Stimulated activated CD4-positive, alpha-beta T cell treated with anti-CD3 and anti-CD28 coated beads, TNF-alpha, amount 100 ng/mL, for 1 hour (primary cell): ENCODE measurements around the gene MAEA.

Source experiments
- DNase-seq, 3 donors: peaks; one replicate each; pipeline ENCODE4 v3.0.0-alpha.2; 2020; ENCODE audit warnings: low read depth in 3 of 3, low spot score in 1 of 3

MAEA gene

DNA sequence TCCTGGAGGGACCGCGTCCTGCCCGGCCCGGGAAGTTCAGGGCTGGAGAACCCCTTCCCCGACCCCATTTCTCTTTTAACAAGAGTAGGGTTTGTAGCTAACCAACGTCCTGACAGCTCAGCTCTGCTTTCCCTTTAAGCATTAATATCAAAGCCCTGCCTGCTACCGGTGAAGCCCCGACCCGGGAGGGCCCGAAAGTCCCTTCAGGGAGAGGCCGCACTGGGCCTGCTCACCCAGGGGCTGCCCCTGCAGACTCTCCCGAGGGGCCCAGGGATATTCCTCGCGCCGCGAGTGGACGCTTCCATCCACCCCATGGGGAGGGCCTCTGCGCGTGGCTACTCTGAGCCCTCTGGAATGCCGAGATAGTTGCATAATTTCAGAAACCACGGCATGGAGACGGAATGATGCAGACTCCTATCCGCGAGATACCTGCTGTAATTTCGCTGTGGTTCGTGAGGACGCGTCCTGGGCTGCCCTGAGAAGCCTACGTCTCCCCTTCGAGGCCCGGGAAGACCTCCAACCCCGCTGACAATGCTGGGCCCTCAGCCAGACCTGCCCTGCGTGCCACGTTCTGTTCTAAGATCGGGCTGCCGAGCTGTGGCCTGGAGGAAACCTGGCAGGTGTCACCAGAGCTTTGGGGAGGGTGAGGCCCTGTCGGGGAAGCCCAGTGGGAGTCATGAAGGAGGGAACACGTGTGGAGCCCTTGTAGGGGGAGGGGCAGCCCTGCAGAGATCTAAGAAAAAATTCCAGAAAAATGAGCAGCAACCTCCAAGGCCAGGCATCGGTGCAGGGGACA lies 39.8 kb upstream of the MAEA start:
- DNase-seq, result peak in 1 of 3 donors; percentile 15

DNA sequence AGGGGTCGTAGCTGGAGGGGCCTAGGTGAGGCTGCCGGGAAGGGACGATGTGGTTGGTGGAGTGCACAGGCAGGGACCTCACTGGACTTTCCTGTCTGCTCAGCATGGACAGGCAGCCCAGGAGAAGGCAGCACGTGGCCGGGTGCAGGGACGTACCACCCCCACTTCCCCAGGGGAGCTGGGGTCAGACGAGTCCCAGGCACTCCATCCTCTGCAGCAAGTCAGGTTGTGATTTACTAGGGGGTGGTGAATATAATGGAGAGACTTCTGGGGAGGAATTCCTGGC lies 39.2 kb upstream of the MAEA start:
- DNase-seq, result no peak

DNA sequence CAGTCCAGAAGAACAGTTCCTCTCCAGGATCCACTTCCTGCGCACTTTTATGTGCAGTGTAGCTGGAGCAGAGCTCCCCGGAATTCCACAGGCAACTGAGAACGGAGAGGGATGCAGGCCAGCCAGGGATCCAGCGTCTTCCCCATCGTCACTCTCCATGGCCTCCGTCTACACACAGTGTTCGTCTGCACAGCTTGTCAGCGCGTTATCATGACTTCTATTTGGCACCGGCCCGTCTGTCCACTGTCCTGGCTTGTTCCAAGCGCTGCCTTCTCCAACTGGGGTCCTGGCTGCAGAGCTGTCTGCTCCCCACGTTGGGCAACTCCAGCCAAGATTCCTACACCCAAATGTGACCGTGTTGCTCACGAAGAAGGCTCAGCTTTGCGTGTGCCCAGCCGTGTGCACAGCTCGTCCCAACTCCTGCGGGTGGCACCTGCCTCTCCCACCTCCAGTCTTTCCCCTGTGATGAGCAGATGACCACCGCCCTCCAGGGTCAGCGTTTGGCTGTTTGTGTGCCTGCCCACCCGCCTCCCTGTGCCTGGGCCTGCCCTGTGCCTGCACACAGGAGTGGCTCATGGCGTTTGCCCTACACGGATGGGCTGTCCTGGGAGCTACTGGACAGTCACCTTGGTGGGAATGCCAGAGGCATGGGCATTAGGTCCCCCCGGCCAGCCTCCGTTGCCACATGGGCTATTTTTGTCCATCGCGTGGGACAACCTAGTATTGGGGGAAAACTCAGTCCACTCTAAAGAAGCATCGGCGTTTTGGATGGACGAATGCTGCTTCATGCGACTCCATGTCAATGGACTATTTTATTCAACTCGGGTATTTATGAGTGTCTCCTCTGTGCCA lies 38.5 kb upstream of the MAEA start:
- DNase-seq, result no peak

DNA sequence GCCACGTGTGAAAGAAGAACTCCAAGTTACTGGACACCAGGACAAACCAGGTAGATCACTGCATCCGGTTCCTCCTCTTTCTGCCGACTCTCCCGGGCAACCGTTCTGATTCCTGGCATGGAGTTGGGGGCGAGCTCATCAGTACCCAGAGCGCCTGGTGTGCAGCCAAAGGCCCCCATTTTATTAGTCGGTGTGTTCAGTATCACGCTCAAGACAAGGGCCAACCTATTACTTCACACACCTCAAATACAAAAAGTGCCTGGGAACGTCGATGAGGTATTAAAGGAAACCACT lies 38.0 kb upstream of the MAEA start:
- no peak for DNase-seq

DNA sequence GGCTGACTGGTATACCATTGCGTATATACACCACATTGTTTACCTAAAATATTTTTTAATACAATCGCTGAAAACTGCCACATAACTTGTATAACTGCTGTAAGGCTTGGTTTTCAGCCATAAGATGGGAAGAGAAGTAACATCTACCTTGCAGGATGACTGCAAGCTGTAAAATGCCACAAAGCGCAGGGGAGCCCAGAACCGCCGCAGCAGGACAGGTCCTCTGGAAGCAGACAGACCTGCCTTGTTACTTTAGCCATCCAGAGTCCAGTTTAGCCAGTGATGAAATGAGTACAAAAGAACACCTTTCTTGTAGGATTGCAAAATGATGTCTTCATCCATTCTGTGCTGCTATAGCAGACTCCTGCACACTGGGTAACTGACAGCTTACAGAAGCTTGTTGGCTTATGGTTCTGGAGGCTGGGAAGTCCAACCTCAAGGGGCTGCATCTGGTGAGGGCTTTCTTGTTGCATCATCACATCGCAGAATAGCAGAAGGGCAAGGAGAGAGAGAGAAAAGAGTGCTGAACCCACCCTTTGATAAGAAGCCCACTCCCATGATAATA lies 36.7 kb upstream of the MAEA start:
- DNase-seq, result no peak

DNA sequence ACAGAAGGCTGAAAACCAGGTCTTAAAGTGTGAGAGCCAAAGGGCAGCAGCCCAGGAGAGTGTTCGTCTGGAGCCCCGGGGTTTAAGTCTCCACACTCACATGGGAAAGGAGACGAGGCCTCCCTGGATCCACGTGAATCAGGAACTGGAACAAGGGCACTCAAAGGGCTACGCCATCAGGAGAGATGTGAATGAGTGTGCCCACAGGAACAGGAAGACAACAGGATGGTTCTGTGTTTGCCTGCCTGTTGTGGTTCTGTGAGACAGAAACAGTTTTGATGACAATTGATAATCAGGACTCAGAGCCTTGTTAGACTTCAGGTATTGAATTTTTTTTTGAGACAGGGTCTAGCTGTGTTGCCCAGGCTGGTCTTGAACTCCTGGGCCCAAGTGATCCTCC lies 35.9 kb upstream of the MAEA start:
- DNase-seq, result no peak

DNA sequence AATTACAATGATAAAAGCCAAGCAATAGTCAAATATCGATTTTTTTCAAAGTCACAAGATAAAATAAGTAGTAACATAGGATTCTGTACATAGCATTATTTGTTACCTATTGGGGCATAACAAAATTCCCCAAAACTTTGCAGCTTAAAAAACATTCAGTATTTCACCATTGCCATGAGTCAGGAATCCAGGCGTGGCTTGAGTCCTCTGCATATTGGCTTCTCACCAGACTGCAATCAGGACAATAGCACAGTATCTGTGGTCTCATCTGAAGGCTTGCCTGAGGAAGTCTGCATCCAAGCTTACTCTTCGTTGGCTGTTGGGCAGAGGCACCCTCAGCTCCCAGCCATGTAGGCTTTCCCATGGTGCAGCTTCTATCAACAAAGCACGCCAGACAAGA lies 34.5 kb upstream of the MAEA start:
- DNase-seq, result no peak

DNA sequence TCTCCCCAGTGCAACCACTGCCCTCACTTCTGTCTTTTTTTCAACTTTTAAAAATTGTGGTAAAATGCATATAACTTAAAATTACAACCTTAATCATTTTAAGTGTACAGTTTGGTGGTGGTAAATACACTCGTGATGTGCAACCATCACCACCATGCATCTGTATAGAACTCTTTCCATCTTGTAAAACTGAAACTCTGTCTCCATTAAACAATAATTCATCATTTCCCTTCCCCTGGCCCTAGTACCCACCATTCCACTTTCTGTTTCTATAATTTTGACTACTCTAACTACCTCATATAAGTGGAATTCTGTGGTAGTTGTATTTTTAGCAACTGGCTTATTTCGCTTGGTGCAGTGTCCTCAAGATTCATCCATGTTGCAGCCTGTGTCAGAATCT lies 34.0 kb upstream of the MAEA start:
- no peak for DNase-seq

DNA sequence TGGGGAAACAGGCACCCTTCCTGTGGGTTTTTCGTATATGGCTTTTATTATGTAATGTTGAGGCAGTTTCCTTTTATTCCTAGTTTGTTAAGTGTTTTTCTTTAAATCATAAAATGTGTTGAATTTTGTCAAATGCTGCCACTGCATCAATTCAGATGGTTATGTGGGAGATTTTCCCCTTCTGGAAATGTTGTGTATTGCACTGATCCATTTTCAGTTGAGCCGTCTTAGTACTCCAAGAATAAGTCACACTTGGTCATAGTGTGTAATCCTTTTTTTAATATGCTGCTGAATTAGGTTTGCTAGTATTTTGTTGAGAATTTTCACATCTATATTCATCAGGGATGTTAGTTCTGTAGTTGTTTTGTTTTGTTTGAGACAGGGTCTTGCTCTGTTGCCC lies 31.2 kb upstream of the MAEA start:
- no peak for DNase-seq

DNA sequence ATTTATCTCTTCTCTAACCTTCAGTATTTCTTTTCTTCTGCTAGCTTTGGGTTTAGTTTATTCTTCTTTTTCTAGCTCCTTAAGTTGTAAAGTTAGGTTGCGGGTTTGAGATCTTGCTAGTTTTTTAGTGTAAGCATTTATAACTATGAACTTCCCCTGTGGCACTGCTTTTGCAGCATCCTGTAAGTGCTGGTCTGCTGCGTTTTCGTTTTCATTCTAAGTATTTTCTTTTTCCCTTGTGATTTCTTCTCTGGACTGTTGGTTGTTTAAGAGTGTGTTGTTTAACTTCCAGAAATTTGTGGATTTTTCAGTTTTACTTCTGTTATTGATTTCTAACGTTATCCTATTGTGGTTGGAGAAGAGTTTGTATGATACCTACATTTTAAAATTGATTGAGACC lies 29.7 kb upstream of the MAEA start:
- DNase-seq, result no peak

DNA sequence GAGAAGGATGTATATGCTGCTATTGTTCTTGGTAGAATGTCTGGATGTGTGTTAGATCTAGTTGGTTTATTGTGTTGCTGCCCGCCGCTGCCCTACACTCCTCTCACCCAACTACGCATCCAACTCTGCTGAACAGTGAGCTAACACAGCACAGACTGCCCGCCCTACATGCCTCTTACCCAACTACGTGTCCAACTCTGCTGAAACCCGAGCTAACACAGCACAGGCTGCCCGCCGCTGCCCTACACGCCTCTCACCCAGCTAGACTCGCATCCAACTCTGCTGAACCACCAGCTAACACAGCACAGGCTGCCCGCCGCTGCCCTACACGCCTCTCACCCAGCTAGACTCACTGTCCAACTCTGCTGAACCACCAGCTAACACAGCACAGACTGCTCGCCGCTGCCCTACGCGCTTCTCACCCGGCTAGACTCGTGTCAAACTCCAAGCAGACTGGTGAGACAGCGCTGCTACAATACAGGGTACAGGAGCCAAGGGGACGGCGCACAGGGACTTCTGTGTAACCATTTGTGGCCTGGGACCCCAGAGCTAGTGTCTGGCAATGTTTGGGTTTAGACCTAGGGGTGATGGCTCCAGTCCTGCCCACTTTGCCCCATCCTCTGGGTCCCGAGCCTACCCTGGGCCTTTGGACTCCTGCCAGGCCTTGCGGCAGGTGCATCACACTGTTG lies 29.1 kb upstream of the MAEA start:
- DNase-seq, result no peak

DNA sequence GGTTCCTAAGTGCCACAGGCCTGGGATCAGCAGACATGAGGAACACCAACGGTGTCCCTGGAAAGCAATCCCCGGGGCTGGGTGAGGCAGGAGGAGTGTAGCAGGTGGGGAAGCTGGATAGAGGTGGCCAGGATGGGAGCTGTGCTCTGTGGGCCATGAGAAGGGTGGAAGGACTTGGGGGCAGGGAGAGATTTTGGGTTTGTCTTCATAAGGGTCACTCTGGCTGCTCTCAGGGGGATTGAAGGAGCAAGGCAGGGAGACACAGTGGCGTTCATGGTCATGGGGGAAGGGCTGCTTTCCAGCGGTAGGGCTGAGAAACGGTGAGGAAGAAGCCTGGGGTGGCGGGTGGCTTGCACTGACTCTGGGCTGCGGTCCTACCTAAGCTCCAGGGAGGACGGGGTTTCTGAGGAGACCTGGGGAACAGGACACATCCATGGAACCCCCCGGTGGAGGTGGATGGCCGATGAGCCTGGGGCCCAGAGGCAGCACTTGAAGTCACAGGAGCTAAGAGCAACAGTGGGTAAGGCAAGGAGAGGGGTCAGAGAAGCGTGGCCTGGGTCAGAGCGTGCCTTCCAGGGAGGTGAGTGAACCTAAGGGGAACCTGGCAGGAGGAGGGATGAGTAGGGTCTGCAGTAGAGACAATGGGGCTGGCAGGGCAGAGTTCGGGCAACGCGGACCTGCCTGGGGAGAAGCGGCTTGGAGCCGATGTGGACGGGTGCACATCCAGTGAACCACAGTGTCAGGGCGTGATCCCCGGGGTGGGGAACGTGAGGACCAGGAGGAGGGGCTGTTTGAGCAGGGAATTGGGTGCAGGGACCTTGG lies 28.4 kb upstream of the MAEA start:
- DNase-seq, result no peak

DNA sequence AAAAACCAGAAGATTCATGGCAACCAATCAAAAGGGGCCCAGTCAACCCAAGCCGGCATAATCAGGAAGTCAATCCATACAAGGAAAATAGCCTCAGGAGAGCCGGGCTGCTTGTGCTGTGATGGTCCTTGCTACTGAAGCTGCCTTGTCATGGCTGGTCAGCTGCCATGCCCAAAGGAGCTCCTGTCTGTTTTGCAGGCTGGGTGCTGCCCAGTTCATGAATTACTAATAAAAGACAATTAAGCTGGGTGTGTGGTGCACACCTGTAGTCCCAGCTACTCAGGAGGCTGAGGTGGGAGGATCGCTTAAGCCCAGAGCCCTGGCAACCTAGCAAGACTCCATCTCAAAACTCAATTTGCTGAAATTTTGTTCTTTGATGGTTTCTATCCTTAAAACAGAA lies 24.7 kb upstream of the MAEA start:
- DNase-seq, result no peak

DNA sequence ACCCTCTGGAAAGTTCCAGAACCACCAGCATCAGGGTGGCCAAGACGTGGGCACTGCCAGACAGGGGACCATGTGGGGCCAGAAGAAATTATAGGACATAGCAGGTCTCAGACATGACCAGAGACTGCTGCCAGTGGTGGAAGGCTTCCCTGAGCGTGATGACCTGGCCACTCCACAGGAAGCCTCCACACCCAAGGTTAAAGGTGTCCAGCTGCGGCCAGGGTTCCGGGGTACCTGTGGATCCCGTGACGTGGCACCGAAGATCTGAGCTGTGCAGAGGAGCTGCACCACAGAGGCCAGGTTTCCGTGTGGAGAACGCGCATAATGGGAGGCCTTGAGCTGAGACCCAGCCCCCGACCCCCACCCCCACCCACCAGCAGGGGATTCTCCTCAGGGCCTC lies 24.3 kb upstream of the MAEA start:
- DNase-seq, result no peak

DNA sequence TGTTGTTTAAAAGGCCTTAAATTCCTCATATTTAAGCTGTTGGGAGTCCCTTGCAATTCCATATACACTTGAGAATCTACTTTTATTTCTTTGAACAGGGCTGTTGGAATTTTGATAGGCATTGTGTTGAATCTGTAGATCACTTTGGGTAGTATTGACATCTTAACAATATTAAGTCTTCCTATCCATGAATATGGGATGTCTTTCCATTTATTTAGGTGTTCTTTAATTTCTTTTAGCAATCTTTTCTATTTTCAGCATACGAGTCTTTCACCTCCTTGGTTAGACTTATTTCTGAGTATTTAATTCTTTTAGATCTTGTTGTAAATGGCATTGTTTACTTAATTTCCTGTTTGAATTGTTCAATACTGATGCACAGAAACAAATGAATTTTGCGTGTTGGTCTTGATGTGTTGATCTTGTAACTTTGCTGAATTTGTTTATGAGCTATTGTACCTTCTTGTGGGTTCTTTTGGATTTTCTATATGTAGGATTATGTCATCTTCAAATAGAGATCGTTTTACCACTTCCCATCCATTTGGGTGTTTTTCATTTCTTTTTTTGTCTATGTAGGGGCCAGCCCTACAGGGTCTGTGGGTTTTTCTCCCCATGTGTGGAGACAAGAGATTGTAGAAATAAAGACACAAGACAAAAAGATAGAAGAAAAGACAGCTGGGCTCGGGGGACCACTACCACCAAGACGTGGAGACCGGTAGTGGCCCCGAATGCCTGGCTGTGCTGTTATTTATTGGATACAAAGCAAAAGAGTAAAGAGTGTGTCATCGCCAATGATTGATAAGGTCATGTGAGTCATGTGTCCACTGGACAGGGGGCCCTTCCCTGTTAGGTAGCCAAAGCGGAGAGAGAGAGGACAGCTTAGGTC lies 22.6 kb upstream of the MAEA start:
- DNase-seq, result no peak

DNA sequence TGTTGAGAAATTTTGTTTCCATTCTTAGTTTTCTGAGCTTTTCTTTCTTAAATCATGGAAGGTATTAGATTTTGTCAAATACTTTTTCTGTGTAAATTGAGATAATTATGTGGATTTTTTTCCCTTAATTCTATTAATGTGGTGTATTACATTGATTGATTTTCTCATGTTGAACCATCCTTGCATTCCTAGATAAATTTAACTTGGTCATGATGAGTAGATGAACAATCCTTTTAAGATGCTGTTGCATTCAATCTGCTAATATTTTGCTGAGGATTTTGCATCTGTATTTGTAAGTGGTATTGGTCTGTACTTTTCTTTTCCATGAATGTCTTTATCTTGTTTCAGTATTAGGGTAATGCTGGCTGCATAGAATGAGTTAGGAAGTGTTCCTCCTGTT lies 20.5 kb upstream of the MAEA start:
- no peak for DNase-seq

DNA sequence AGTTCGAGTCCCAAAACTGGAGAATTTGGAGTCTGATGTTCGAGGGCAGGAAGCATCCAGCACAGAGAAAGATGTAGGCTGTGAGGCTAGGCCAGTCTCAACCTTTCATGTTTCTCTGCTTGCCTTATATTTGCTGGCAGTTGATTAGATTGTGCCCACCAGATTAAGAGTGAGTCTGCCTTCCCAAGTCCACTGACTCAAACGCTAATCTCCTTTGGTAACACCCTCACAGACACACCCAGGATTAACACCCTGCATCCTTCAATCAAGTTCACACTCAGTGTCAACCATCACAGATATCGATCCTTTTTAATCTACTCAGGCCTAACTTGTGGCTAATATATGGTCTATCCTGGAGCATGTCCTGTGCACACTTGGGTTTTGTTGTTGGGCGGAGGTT lies 18.0 kb upstream of the MAEA start:
- DNase-seq, result no peak

DNA sequence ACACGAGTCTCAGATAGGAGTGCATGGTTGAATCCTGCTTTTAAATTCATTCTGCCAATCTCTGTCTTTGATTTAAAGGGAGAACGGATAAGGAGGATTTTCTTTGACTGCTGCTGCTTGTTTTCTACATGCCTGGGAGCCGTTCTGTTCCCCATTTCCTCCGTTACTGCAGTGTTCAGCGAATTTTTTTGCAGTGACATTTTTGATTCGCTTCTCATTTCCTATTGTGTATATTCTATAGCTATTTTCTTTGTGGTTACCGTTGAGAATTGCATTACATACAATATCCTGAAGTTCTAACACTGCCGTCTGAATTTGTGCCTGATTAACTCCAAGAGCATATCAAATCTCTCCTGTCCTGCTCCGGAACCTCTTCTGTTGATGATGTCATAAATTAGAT lies 14.8 kb upstream of the MAEA start:
- no peak for DNase-seq

DNA sequence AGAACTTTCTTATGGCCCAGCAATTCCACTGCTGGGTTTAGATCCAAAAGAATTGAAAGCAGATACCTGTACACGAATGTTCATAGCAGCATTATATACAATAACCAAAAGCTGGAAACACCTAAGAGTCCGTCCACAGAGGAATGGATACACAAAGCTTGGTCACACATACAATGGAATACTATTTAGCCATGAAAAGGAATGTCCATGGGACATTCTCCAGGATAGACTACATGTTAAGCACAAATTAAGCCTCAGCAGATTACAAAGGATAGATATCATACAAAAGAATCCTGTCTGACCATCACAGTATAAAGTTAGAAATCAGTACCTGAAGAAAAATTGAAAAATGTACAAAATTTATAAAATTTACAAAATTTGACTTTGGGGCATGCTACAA lies 12.7 kb upstream of the MAEA start:
- no peak for DNase-seq
